HepG2 (cell line): Measurements from ENCODE around the gene ZNF763. TPM values are rescaled to one million over a fixed set of nuclear protein-coding genes. Genes with fewer than 3 reads are reported as not detected.
A peak's percentile ranks its signal among the peaks of the same experiment; 100 is the strongest.

Experiments
- ARHGAP35 ChIP-seq: sonication (generic); formaldehyde crosslinking; IDR thresholded peaks from 2 replicates; pipeline ENCODE4 v1.9.0; 2022; ENCODE audit warnings: mild to moderate bottlenecking, inconsistent platforms, moderate library complexity, missing genetic modification reagents, borderline replicate concordance
- FLYWCH1 ChIP-seq: sonication (generic); formaldehyde crosslinking; IDR thresholded peaks from 2 replicates; pipeline ENCODE4 v1.8.1; 2023; ENCODE audit warnings: mild to moderate bottlenecking, missing genetic modification reagents
- HMG20A ChIP-seq: IDR thresholded peaks from 2 replicates; pipeline ENCODE4 v1.6.1; 2016; ENCODE audit warnings: borderline replicate concordance
- HOXA9 ChIP-seq: sonication (generic); formaldehyde crosslinking; IDR thresholded peaks from 2 replicates; pipeline ENCODE4 v1.8.1; 2022; ENCODE audit warnings: missing genetic modification reagents, mild to moderate bottlenecking, moderate library complexity, borderline replicate concordance
- KDM2A ChIP-seq: sonication (generic); formaldehyde crosslinking; IDR thresholded peaks from 2 replicates; pipeline ENCODE4 v1.4.0; 2020; ENCODE audit warnings: low read depth, missing genetic modification reagents, borderline replicate concordance
- NFIB ChIP-seq: sonication (generic); formaldehyde crosslinking; IDR thresholded peaks from 2 replicates; pipeline ENCODE4 v1.9.0; 2021; ENCODE audit warnings: missing genetic modification reagents, mild to moderate bottlenecking, borderline replicate concordance
- SP140L ChIP-seq: sonication (generic); formaldehyde crosslinking; IDR thresholded peaks from 2 replicates; pipeline ENCODE4 v1.4.0; 2020; ENCODE audit warnings: missing genetic modification reagents, borderline replicate concordance
- ZNF776 ChIP-seq: sonication (generic); formaldehyde crosslinking; IDR thresholded peaks from 2 replicates; pipeline ENCODE4 v1.4.0; 2020; ENCODE audit warnings: mild to moderate bottlenecking, missing genetic modification reagents
- polyA plus RNA-seq, 8 experiments: library from polyadenylated mRNA; depleted of rRNA in 3 of 8; stranded (reverse) in 7 of 8; unstranded in 1 of 8; fragments of >200 nt; fragmentation: Illumina TruSeq in 4 of 8; extraction: Trizol in 4 of 8; gene quantifications; 2 replicates each; pipeline versions ENCODE4 v1.2.1 to v1.2.3, GENCODE V29; 2011 to 2016; ENCODE audit warnings: low read depth in 4 of 8, missing spikeins in 1 of 8, mixed read lengths in 1 of 8; ENCODE audit not compliant: insufficient read depth in 1 of 8
- total RNA-seq, 5 experiments: library from RNA; depleted of rRNA; stranded (reverse); fragments of >200 nt; fragmentation: Illumina TruSeq; extraction: Trizol; gene quantifications; 2 replicates each; pipeline ENCODE4 v1.2.3, GENCODE V29; 2016; ENCODE audit warnings: low read depth in 1 of 5
- TF ChIP-seq, protein P1 (sequence below): sonication (generic); formaldehyde crosslinking; conservative IDR thresholded peaks from 2 replicates; pipeline ENCODE4 v1.8.0; 2022; ENCODE audit warnings: mild to moderate bottlenecking, moderate library complexity, missing genetic modification reagents
- TF ChIP-seq, protein P2 (sequence below): sonication (generic); formaldehyde crosslinking; IDR thresholded peaks from 2 replicates; pipeline ENCODE4 v1.8.1; 2023; ENCODE audit warnings: mild to moderate bottlenecking, missing genetic modification reagents, borderline replicate concordance
- TF ChIP-seq, protein P3 (sequence below): sonication (generic); formaldehyde crosslinking; IDR thresholded peaks from 2 replicates; pipeline ENCODE4 v1.4.0; 2020; ENCODE audit warnings: missing genetic modification reagents, borderline replicate concordance
- TF ChIP-seq, protein P4 (sequence below): sonication (generic); formaldehyde crosslinking; IDR thresholded peaks from 2 replicates; pipeline ENCODE4 v1.5.1; 2020; ENCODE audit warnings: mild to moderate bottlenecking, missing genetic modification reagents, moderate library complexity
- TF ChIP-seq, protein P5 (sequence below): sonication (generic); formaldehyde crosslinking; IDR thresholded peaks from 2 replicates; pipeline ENCODE4 v1.4.0; 2020; ENCODE audit warnings: mild to moderate bottlenecking, missing genetic modification reagents
- TF ChIP-seq, protein P6 (sequence below): sonication (generic); formaldehyde crosslinking; IDR thresholded peaks from 2 replicates; pipeline ENCODE4 v1.5.0; 2020; ENCODE audit warnings: missing genetic modification reagents, mild to moderate bottlenecking, borderline replicate concordance

The ZNF763 gene
- total and polyA plus RNA-seq, 2 of the 13 experiments (the other 11 are each of a cell fraction or from before 2014, with no cell fraction given) = 0.08 to 0.42 TPM

DNA sequence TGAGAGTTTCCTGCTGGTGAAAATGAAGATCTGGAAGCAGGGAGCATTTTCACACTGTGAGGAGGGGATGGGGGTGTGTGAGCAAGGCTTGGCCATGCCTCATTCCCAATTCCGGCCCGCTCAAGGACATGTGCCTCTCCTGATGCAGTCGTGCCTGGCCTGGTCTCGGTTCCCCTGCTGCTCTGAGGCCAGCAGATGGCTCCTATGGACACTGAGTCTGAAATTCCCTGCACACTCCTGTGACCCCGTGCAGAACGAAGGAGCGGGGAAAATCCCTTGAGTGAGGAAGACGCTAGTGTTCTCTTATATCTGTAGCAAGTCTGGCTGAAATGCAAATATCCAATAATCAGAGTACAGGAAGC lies 363 bp upstream of the ZNF763 start (continued):
- TF ChIP-seq, protein P1, sequence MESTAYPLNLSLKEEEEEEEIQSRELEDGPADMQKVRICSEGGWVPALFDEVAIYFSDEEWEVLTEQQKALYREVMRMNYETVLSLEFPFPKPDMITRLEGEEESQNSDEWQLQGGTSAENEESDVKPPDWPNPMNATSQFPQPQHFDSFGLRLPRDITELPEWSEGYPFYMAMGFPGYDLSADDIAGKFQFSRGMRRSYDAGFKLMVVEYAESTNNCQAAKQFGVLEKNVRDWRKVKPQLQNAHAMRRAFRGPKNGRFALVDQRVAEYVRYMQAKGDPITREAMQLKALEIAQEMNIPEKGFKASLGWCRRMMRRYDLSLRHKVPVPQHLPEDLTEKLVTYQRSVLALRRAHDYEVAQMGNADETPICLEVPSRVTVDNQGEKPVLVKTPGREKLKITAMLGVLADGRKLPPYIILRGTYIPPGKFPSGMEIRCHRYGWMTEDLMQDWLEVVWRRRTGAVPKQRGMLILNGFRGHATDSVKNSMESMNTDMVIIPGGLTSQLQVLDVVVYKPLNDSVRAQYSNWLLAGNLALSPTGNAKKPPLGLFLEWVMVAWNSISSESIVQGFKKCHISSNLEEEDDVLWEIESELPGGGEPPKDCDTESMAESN (CRISPR knock-in tag) = no peak
- TF ChIP-seq ARHGAP35 (CRISPR knock-in tag) (0 out of 2 replicates have a peak, but pooled peaks have one; percentile 46), HMG20A (no peak), FLYWCH1 (CRISPR knock-in tag) (no peak), KDM2A (CRISPR knock-in tag) (no peak), HOXA9 (CRISPR knock-in tag) (no peak), ZNF776 (CRISPR knock-in tag) (no peak), SP140L (CRISPR knock-in tag) (no peak), NFIB (no peak)
- TF ChIP-seq, protein P2, sequence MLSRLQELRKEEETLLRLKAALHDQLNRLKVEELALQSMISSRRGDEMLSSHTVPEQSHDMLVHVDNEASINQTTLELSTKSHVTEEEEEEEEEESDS = no peak
- TF ChIP-seq, protein P3, sequence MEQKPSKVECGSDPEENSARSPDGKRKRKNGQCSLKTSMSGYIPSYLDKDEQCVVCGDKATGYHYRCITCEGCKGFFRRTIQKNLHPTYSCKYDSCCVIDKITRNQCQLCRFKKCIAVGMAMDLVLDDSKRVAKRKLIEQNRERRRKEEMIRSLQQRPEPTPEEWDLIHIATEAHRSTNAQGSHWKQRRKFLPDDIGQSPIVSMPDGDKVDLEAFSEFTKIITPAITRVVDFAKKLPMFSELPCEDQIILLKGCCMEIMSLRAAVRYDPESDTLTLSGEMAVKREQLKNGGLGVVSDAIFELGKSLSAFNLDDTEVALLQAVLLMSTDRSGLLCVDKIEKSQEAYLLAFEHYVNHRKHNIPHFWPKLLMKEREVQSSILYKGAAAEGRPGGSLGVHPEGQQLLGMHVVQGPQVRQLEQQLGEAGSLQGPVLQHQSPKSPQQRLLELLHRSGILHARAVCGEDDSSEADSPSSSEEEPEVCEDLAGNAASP (CRISPR knock-in tag) = peak; percentile 13; the same call in 1 of the 2 replicates
- TF ChIP-seq, protein P4, sequence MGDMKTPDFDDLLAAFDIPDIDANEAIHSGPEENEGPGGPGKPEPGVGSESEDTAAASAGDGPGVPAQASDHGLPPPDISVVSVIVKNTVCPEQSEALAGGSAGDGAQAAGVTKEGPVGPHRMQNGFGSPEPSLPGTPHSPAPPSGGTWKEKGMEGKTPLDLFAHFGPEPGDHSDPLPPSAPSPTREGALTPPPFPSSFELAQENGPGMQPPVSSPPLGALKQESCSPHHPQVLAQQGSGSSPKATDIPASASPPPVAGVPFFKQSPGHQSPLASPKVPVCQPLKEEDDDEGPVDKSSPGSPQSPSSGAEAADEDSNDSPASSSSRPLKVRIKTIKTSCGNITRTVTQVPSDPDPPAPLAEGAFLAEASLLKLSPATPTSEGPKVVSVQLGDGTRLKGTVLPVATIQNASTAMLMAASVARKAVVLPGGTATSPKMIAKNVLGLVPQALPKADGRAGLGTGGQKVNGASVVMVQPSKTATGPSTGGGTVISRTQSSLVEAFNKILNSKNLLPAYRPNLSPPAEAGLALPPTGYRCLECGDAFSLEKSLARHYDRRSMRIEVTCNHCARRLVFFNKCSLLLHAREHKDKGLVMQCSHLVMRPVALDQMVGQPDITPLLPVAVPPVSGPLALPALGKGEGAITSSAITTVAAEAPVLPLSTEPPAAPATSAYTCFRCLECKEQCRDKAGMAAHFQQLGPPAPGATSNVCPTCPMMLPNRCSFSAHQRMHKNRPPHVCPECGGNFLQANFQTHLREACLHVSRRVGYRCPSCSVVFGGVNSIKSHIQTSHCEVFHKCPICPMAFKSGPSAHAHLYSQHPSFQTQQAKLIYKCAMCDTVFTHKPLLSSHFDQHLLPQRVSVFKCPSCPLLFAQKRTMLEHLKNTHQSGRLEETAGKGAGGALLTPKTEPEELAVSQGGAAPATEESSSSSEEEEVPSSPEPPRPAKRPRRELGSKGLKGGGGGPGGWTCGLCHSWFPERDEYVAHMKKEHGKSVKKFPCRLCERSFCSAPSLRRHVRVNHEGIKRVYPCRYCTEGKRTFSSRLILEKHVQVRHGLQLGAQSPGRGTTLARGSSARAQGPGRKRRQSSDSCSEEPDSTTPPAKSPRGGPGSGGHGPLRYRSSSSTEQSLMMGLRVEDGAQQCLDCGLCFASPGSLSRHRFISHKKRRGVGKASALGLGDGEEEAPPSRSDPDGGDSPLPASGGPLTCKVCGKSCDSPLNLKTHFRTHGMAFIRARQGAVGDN (CRISPR knock-in tag) = peak; percentile 62
- TF ChIP-seq, protein P5, sequence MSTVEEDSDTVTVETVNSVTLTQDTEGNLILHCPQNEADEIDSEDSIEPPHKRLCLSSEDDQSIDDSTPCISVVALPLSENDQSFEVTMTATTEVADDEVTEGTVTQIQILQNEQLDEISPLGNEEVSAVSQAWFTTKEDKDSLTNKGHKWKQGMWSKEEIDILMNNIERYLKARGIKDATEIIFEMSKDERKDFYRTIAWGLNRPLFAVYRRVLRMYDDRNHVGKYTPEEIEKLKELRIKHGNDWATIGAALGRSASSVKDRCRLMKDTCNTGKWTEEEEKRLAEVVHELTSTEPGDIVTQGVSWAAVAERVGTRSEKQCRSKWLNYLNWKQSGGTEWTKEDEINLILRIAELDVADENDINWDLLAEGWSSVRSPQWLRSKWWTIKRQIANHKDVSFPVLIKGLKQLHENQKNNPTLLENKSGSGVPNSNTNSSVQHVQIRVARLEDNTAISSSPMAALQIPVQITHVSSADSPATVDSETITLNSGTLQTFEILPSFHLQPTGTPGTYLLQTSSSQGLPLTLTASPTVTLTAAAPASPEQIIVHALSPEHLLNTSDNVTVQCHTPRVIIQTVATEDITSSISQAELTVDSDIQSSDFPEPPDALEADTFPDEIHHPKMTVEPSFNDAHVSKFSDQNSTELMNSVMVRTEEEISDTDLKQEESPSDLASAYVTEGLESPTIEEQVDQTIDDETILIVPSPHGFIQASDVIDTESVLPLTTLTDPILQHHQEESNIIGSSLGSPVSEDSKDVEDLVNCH = no peak
- TF ChIP-seq, protein P6, sequence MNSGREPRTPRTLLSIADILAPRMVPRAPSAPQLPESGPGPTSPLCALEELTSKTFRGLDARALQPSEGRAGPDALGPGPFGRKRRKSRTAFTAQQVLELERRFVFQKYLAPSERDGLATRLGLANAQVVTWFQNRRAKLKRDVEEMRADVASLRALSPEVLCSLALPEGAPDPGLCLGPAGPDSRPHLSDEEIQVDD (CRISPR knock-in tag) = no peak
